Nephron (organoid): ENCODE results near the gene FGF16.

Experiments
- H3K27ac Mint-ChIP-seq, 3 experiments: 2 replicates each; pipeline ENCODE4 v1.8.0; 2020; ENCODE audit warnings: mixed read lengths in 3 of 3, mild to moderate bottlenecking in 2 of 3, moderate library complexity in 1 of 3
- H3K27me3 Mint-ChIP-seq: 2 replicates; pipeline ENCODE4 v1.8.0; 2021; ENCODE audit warnings: low read depth, mild to moderate bottlenecking, moderate library complexity, mixed read lengths
- H3K36me3 Mint-ChIP-seq: 2 replicates; pipeline ENCODE4 v1.8.0; 2020; ENCODE audit warnings: low read depth, mixed read lengths
- H3K4me1 Mint-ChIP-seq: 2 replicates; pipeline ENCODE4 v1.8.0; 2020; ENCODE audit warnings: mixed read lengths
- H3K4me3 Mint-ChIP-seq, 3 experiments: 2 replicates each; pipeline ENCODE4 v1.8.0; 2020; ENCODE audit warnings: mild to moderate bottlenecking in 3 of 3, mixed read lengths in 3 of 3, moderate library complexity in 2 of 3
- H3K9me3 Mint-ChIP-seq: 2 replicates; pipeline ENCODE4 v1.8.0; 2020; ENCODE audit warnings: mixed read lengths
- CTCF ChIP-seq, 3 experiments: fragments of 200-600 bp; sonication (generic); IDR thresholded peaks; one replicate each; pipeline ENCODE4 v1.5.0; 2021; ENCODE audit warnings: antibody characterized with exemption in 3 of 3; ENCODE audit not compliant: unreplicated experiment in 3 of 3

FGF16 gene

GRCh38 chrX:77433001-77433400 is 14.2 kb upstream of the FGF16 start:
- Mint-ChIP-seq H3K9me3 (no peaks in the 10 kb centered on the region), H3K36me3 (no peaks in the 10 kb centered on the region), H3K4me1 (peaks cover 18% of the 10 kb centered on the region), H3K27me3 (peaks cover 8% of the 10 kb centered on the region), H3K4me3 (no peak overlapping the region), H3K27ac (no peak overlapping the region)
- TF ChIP-seq CTCF (IDR thresholded peaks at IDR 0.05; ENCODE audit: unreplicated experiment in 3 of 3), result no peak

- peaks cover 8% of the 10 kb centered on the region for H3K27me3 Mint-ChIP-seq
- TF ChIP-seq CTCF (IDR thresholded peaks at IDR 0.05; ENCODE audit: unreplicated experiment in 3 of 3), result no peak
- H3K9me3 Mint-ChIP-seq, result peaks cover under 1% of the 10 kb centered on the region
- H3K27ac Mint-ChIP-seq, result no peak overlapping the region
- no peaks in the 10 kb centered on the region for H3K36me3 Mint-ChIP-seq
- H3K4me3 Mint-ChIP-seq, result no peak overlapping the region
- peaks cover 9% of the 10 kb centered on the region for H3K4me1 Mint-ChIP-seq
Measured at GRCh38 chrX:77434962-77435361, 12.2 kb upstream of the FGF16 start.

- no peak overlapping the region for H3K27ac Mint-ChIP-seq
- H3K4me1 Mint-ChIP-seq, result peaks cover 2% of the 10 kb centered on the region
- TF ChIP-seq CTCF (IDR thresholded peaks at IDR 0.05; ENCODE audit: unreplicated experiment in 3 of 3), result no peak
- H3K4me3 Mint-ChIP-seq, result no peak overlapping the region
- H3K9me3 Mint-ChIP-seq, result peaks cover 4% of the 10 kb centered on the region
- H3K27me3 Mint-ChIP-seq, result peaks cover 8% of the 10 kb centered on the region
- H3K36me3 Mint-ChIP-seq, result no peaks in the 10 kb centered on the region
Measured at GRCh38 chrX:77436271-77436670, 10.9 kb upstream of the FGF16 start.

GRCh38 chrX:77436682-77437081 is 10.5 kb upstream of the FGF16 start:
- no peaks in the 10 kb centered on the region for H3K4me1 Mint-ChIP-seq
- H3K9me3 Mint-ChIP-seq, result peaks cover 7% of the 10 kb centered on the region
- TF ChIP-seq CTCF (IDR thresholded peaks at IDR 0.05; ENCODE audit: unreplicated experiment in 3 of 3), result no peak
- H3K36me3 Mint-ChIP-seq, result no peaks in the 10 kb centered on the region
- H3K27ac Mint-ChIP-seq, result no peak overlapping the region
- H3K27me3 Mint-ChIP-seq, result peaks cover 8% of the 10 kb centered on the region
- H3K4me3 Mint-ChIP-seq, result no peak overlapping the region

- peaks cover 7% of the 10 kb centered on the region for H3K9me3 Mint-ChIP-seq
- peaks cover 14% of the 10 kb centered on the region for H3K27me3 Mint-ChIP-seq
- no peaks in the 10 kb centered on the region for H3K36me3 Mint-ChIP-seq
- H3K4me1 Mint-ChIP-seq, result peaks cover 4% of the 10 kb centered on the region
- no peak overlapping the region for H3K4me3 Mint-ChIP-seq
- TF ChIP-seq CTCF (IDR thresholded peaks at IDR 0.05; ENCODE audit: unreplicated experiment in 3 of 3), result no peak
- no peak overlapping the region for H3K27ac Mint-ChIP-seq
Measured at GRCh38 chrX:77440330-77440729, 6.9 kb upstream of the FGF16 start.

GRCh38 chrX:77441033-77441432 is 6.2 kb upstream of the FGF16 start:
- H3K36me3 Mint-ChIP-seq, result no peaks in the 10 kb centered on the region
- H3K4me1 Mint-ChIP-seq, result peaks cover 4% of the 10 kb centered on the region
- peaks cover 19% of the 10 kb centered on the region for H3K27me3 Mint-ChIP-seq
- H3K9me3 Mint-ChIP-seq, result peaks cover 7% of the 10 kb centered on the region
- H3K27ac Mint-ChIP-seq, result no peak overlapping the region
- TF ChIP-seq CTCF (IDR thresholded peaks at IDR 0.05; ENCODE audit: unreplicated experiment in 3 of 3), result no peak
- no peak overlapping the region for H3K4me3 Mint-ChIP-seq
